Stimulated activated CD4-positive, alpha-beta T cell treated with anti-CD3 and anti-CD28 coated beads, Interleukin-2, amount 100 ng/mL, for 24 hours (primary cell): Measurements from ENCODE around the gene PLXND1.
"Not testable (repeated sequence)": the region's sequence is repeated elsewhere in the genome, so short reads cannot be mapped to it uniquely, and the experiment has no call there.

Source experiments
- DNase-seq, 2 donors: peaks; one replicate each; pipeline ENCODE4 v3.0.0-alpha.2; 2020

Gene PLXND1

DNA sequence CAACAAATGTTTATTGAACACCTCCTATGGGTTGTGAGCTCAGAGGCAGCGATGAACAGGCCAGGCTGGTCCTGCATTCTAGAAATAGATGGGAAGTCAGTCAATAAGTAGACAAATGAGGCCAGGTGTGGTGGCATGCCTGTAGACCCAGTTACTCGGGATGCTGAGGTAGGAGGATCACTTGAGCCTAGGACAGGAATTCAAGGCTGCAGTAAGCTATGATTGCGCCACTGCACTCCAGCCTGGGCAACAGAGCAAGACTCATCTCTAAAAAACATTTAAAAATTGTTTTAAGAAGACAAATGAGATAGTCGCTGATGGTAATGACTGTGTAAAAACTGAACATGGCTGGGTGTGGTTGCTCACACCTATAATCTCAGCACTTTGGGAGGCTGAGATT is 82.4 kb downstream of the PLXND1 start:
- no peak for DNase-seq

DNA sequence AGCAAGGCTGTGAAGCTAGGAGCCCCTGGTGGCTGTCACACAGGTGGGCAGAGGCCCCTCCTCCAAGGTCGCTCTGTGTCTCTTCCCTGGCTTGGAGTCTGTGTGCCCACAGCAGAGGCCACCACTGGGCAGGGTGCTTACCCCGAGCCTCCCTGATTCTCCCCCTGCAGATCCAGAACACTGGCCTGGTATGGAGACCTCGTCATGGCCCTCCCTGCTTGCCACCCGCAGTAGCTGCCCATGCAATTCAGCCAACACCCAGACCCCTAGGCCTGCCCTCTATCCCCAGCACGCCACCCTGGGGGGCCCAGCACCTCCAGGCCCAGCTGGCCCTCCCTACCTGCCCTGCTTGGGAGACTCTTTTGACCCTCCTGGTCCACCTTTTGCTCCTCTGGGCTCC is 83.5 kb downstream of the PLXND1 start:
- no peak for DNase-seq

DNA sequence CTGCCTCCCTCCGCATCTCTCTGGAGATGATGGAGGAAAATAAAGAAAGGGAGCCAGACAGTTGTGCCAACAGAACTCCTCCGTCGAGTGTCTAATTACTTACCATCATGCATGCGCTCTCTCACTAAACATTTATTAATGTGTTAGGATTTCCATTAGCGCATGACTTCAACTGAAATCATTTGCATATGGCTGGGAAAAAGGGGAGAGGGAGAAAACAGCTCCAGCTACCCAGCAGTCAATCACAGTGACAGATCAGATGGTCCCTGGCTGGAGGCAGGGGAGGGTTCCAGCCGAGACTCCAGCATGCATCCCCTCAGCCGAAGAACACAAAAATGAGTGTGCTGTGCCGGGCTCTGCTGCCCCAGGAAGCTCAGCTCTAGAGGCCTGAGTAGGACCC is 84.9 kb downstream of the PLXND1 start:
- DNase-seq: no peak

DNA sequence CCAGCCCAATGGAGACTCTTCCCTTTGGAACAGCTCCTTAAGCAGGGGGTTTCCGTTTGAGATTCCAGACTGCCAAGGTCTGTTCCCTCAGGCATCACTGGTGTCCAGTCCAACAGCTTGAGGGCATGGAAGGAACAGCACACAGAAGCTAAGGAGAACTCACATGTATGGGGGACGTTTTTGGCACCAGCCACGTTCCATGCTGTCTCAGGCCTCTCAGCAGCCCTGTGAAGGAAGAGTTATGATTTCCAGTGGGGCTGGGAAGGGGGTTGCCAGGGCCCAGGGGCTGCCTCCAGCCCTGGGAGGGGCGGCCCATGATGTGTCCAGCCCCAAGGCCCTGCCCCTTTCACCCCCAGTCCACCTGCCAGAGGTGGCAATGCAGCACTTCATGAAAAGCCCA is 85.5 kb downstream of the PLXND1 start:
- no peak for DNase-seq

DNA sequence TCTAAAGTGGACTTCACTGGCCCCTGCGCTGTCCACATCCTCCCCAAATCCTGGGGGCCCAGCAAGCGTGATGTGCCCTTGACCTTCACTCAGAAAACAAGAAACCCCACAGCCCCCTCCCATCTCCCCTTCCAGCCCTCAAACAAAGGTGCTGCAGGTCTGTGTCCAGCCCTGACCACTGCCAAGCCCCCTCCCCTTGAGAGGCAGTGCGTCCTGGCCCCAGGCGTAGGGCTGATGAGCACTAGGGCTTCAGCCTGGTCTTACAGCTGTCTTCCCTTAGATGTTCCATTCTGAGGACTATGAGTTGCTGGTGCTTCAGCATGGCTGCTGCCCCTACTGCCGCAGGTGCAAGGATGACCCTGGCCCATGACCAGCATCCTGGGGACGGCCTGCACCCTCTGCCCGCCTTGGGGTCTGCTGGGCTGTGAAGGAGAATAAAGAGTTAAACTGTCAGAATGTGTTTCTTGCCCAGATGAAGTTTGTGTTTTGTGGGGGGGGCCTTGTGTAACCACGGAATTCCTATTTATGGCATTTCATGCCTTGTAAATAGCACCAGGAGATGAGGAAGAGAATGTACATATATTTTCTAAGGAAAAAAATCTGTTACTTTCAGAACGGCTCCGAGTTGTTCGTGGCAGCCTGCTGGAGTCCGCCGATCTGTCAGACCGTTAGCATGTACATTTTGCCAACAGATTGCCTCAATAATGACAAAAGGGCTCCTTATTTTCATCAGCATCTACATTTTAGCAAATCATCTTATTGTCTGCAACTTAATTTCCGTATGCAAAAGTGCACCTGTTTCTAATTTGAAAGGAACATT is 86.4 kb downstream of the PLXND1 start:
- no peak for DNase-seq

DNA sequence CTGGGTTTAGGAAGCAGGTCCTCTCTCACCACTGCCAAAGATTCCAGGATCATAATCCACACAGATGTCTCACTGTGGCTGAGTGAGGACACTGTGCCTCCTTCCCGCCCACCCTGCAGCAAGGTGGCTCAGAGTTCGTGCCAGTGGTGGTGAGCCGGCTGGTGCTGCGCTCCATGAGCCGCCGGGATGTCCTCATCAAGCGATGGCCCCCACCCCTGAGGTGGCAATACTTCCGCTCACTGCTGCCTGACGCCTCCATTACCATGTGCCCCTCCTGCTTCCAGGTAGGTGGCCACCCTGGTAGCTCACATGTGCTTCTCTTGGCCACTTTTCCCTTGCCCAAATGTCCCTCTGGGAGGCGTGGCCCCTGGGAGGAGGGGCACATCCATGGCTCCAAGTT is 87.0 kb downstream of the PLXND1 start:
- DNase-seq: no peak

DNA sequence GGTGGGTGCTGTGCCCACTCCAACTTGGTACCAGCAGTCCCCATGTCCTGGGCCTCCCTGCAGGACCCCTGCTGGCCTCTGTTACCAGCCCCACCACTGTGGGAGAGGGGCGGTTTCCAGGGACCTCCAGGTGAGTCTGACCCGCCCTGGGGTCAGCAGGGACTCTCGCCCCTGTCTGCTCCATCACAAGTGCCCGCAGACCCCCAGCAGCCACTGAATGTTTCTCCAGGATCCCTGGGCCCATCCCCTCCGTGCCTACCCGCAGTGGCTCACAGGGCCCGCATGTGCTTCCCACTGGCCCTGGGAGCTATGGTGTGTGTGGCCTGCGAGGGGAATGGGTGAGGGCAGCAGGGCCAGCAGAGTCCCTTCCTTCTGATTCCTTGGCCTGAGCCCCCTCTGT is 87.9 kb downstream of the PLXND1 start:
- DNase-seq: no peak

DNA sequence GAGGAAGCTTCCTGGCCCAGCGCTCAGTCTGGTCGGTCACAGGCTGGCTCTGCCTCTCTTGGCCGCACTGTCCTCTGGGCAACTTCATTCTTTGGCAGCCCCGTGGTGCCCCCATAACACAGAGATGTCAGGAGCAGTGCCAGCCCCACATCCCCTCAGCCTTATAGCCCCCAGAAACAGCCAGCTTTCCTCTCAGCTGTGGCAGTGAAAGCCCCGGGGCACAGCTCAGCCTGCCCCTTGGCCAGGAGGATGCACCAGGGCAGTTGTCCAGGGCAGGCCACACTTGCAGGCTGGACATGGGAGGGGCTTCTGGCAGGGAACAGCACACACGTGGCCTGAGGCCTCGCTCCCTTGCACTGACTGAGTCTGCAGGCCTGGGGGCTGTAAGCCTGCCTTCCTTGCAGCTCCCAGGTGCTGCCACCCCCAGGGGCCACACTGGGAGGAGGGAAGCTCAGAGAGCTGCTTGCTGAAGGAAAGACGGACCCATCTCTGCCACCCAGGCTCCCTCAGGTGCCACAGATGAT is 88.4 kb downstream of the PLXND1 start:
- DNase-seq: no peak

DNA sequence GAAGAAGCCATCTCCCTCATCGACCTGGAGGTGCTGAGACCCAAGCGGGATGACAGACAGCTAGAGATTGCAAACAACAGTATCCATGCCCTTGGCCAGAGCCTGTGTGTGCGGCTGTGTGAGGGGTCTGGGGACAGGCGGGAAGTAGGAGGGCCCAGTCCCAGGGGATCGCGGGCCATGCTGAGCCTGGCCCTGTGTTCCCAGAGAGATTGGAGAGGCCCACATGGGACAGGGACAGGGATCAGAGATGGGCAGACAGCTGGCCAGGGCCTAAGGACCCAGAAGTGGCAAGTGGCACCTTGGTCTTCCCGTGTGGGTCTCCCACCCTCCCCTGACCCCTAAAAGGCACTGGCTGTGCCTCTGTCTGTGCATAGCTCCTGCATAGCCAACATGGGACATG is 89.0 kb downstream of the PLXND1 start:
- no peak for DNase-seq

DNA sequence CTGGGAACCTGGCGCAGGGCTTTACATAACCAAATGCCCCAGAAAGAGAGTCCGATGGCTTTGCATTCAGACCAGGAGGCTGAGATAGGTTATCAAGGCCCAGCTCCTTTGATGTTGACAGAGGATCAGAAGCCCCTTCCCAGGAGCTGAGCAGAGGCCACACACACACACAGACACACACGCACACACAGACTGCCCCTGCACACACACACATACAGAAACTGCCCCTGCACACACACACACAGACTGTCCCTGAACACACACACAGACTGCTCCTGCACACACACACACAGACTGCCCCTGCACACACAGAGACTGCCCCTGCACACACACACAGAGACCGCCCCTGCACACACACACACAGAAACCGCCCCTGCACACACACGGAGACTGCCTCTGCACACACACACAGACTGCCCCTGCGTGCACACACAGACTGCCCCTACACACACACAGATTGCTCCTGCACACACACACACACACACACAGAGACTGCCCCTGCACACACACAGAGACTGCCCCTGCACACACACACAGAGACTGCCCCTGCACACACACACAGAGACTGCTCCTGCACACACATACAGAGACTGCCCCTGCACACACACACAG is 90.5 kb downstream of the PLXND1 start:
- not testable (repeated sequence) for DNase-seq

DNA sequence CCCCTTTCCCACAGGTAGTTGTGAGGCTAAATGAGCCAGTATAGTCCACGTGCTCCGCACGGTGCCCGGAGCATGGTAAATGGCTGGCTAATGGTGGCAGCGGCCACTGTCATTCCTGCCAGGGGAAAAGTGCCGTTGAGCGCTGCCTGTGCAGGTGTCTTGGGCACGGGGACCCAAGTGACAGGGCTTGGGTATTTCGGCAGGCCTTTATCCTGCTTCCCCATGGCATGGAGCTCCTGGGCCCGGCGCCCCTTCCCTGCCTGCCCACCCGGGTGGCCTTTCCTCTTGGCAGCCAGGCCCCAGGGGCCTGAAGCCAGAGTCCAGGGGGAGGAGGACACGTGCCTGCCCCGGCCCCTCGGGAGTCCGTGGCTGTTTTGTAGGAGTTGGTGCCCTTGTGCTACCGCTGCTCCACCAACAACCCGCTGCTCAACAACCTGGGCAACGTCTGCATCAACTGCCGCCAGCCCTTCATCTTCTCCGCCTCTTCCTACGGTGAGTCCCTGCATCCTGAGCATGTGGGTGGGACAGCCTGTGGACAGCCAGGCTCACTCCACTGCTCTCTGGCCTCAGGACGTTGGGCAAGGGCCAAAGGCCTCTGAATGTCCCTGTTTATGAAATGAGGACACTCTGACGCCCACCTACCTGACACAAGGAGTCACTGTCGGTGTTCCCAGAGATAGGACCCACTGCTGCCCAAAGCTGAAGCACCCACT is 91.2 kb downstream of the PLXND1 start:
- not testable (repeated sequence) for DNase-seq

DNA sequence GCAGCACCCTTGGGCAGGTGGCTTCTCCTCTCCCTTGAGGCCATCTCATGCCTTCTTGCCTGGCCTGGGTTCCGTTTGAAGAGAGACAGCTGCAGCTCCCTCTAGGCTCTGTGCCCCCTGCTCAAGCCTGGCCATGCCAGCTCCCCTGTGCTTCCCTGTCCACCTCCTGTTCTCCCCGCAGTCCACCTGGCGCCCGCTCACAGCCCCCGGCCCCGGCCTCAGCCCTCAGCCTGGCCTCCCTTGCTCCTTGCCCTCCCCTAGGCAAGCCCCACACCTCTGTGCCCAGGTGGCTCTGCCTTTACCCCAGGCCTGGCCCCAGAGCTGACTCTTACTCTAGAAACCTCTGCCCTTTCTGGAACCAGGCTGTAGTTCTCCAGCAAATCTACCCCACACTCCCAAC is 91.9 kb downstream of the PLXND1 start:
- no peak for DNase-seq

DNA sequence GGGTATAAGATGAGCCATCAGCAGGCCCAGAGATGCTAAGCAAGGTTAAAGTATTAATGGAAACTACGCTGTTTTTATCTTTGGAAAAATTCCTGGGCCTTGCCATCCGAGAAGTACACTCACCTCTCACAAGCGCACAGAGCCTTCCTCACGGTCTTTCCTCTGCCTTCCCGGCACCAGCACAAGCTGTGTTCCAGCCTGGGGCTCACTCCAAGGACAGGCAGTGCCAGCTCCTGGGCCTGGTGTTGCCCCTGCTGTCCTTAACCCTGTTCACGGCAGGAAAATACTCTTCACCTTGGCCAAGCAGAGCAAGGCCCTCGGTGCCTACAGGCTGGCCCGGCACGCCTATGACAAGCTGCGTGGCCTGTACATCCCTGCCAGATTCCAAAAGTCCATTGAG is 92.4 kb downstream of the PLXND1 start:
- DNase-seq: no peak

DNA sequence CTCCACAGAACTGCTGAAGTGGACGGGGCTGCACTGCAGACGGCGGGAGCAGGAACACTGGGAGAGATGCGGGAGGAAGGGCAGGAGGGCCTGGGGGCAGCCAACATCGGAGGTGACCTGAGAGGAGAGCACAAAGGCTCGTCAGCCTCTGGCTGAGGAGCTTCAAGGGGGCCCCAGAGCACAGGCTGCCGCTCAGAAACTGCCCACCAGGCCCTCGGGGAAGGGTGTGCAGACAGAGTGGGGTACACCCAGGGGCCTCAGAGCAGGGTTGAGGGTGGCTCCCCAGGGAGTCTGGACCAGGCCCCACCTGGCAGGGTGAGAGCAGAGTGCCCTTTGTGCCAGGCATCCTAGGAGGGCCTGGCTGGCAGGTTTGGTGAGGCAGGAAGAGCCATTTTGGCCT is 92.8 kb downstream of the PLXND1 start:
- DNase-seq: no peak

DNA sequence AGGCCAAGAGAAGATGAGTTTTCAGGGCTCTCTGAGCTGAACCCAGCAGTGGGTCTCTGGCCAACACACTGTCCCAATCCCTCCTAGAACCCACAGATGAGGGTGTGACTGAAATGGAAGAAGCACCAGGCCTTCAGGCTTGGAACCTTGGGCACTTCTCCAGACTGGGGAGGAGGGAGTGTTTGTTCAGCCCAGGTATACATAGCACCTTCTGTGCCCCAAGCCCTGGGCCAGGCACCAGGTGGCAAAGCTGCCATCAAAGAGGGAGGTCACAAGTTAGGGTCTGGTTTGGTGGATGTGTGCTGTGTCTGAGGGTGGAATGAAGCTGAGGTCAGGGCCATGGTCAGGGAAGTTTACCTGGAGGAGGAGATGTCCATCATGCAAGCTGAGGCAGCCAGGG is 93.9 kb downstream of the PLXND1 start:
- no peak for DNase-seq

DNA sequence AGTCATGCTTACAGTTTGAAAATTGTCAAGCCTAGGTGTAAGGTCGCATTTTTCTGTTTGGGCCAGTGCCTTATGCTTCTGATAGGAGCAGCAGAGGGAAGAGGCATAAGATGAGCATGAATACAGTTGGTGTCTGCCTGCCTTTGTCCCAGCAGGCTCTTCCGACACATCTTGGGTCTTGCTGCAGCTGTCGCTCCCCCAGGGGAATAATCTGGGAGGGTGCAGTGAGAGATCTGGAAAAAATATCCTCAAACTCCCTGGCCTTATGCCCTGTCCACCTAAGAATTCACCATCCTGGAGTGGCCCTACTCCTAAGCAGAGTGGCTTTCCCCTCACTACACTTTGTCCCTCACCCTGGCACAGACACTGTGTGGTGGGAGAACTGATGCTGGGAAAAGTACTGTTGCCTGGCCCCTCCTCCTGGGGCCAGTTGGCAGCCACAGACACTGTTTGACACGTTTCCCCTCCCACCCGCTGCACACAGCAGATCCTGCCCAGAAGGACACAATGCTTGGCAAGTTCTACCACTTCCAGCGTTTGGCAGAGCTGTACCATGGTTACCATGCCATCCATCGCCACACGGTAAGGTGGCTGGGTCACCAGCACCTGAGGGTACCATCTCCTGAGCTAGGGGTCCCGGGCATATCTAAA is 99.2 kb downstream of the PLXND1 start:
- DNase-seq: no peak

DNA sequence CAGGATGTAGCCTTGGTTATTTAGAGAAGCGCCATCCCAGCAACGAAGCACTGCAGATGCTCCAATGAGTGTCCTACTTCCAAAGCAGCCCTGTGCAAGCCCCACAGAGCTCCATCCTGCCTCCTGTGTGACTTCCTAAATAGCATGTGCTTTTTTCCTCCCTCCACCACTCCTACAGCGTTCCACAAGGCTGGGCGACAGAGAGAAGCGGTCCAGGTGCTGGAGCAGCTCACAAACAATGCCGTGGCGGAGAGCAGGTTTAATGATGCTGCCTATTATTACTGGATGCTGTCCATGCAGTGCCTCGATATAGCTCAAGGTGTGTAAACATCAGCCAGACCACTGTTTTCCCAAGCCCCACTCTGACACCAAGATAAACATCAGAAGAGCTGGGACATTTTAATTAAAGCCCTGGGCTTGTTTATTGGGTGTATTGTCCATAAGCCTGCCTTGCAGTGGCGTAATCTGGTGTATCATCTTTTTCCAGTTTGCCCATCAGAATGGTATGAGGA is 100.2 kb downstream of the PLXND1 start:
- DNase-seq: no peak

DNA sequence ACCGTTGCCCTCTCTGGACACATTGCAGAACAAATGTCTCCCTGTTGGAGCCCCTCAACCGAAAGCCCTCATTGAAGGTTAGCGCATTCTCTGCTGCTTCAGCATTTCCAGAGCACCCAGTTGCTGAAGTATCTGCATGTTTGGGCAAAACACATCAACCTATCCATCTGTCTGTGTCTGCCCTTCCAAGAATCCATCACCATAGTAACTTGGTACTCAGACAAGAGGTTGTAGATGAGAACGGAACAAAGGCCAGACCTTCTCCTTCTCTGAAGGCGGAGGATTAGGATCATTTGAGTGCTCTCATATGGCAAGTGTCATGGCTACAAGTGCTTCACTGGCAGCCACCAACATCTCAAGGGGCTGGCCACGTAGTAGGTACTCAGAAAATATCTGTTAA is 101.1 kb downstream of the PLXND1 start:
- no peak for DNase-seq
